Thymus (tissue), 14 donors: ENCODE results near the gene ZFAND2B. TPM values are rescaled to one million over a fixed set of nuclear protein-coding genes. Genes with fewer than 3 reads are reported as not detected.

Experiments
- DNase-seq, 9 donors: peaks; one replicate each; pipeline ENCODE4 v3.0.0-alpha.2; 2013; ENCODE audit warnings: low spot score in 9 of 9, low read depth in 6 of 9, missing footprints in 1 of 9
- H3K27ac ChIP-seq, 2 donors: one replicate each; pipeline ENCODE4 v1.5.1; 2013; ENCODE audit warnings: control low read depth in 1 of 2, low read depth in 1 of 2, low read length in 1 of 2, mild to moderate bottlenecking in 1 of 2, moderate library complexity in 1 of 2
- H3K27me3 ChIP-seq, 2 donors: one replicate each; pipeline ENCODE4 v1.5.1; 2013; ENCODE audit warnings: low read length in 1 of 2; ENCODE audit not compliant: control insufficient read depth in 2 of 2, insufficient read depth in 1 of 2
- H3K36me3 ChIP-seq, 2 donors: one replicate each; pipeline ENCODE4 v1.5.1; 2013; ENCODE audit warnings: low read length in 1 of 2, mild to moderate bottlenecking in 1 of 2, moderate library complexity in 1 of 2; ENCODE audit not compliant: control insufficient read depth in 2 of 2, insufficient read depth in 2 of 2
- H3K4me1 ChIP-seq, 2 donors: one replicate each; pipeline ENCODE4 v1.5.1; 2013; ENCODE audit warnings: low read length in 2 of 2; ENCODE audit not compliant: control insufficient read depth in 2 of 2, insufficient read depth in 2 of 2
- H3K4me3 ChIP-seq, 2 donors: one replicate each; pipeline ENCODE4 v1.5.1; 2013; ENCODE audit warnings: low read length in 2 of 2, control low read depth in 1 of 2, mild to moderate bottlenecking in 1 of 2
- H3K9me3 ChIP-seq, 2 donors: one replicate each; pipeline ENCODE4 v1.5.1; 2013; ENCODE audit warnings: low read length in 1 of 2, mild to moderate bottlenecking in 1 of 2; ENCODE audit not compliant: control insufficient read depth in 2 of 2, insufficient read depth in 1 of 2
- WGBS: extraction: QIAGEN DNeasy Blood & Tissue Kit; methylation state at CpG from one replicate; pipeline ENCODE4 v1.1.7; 2013; 5-methylcytosine and 5-hydroxymethylcytosine counted together
- long read RNA-seq, 10 donors: transcript quantifications; one replicate each; lab custom pipeline, GENCODE V29; 2026
- polyA plus RNA-seq: library from polyadenylated mRNA; stranded (reverse); fragments of 200-250 nt; gene quantifications from one replicate; pipeline ENCODE4 v1.2.3, GENCODE V29; 2013
- total RNA-seq: library from RNA; stranded (reverse); fragments of 120-200 nt; gene quantifications from one replicate; pipeline ENCODE4 v1.2.4, GENCODE V29; 2013
- donor health status: healthy.

The ZFAND2B gene, protein sequence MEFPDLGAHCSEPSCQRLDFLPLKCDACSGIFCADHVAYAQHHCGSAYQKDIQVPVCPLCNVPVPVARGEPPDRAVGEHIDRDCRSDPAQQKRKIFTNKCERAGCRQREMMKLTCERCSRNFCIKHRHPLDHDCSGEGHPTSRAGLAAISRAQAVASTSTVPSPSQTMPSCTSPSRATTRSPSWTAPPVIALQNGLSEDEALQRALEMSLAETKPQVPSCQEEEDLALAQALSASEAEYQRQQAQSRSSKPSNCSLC
- total RNA-seq (57.8 TPM), polyA plus RNA-seq (59.0 TPM)
- long read RNA-seq, donor 1, partial matches to known transcripts, result 0 of 1 reads
- long read RNA-seq, donor 1, other reads (novel, unspliced or antisense), result 0 of 1 reads
- long read RNA-seq, donor 2, transcript ZFAND2B-212 (10 exons, 1,199 nt), result major isoform, 13 of 57 reads
- long read RNA-seq, donor 2, transcript ZFAND2B-201 (9 exons, 1,314 nt), result minor isoform, 11 of 57 reads
- long read RNA-seq, donor 2, partial matches to known transcripts, result 23 of 57 reads
- long read RNA-seq, donor 2, other reads (novel, unspliced or antisense), result 0 of 57 reads
- long read RNA-seq, donor 3, transcript ZFAND2B-201 (9 exons, 1,314 nt), result major isoform, 8 of 25 reads
- long read RNA-seq, donor 3, transcript ZFAND2B-212 (10 exons, 1,199 nt), result minor isoform, 5 of 25 reads
- long read RNA-seq, donor 3, transcript ZFAND2B-208 (5 exons, 2,021 nt), result minor isoform, 5 of 25 reads
- long read RNA-seq, donor 3, partial matches to known transcripts, result 0 of 25 reads
- long read RNA-seq, donor 3, other reads (novel, unspliced or antisense), result 0 of 25 reads
- long read RNA-seq, donor 4, partial matches to known transcripts, result 0 of 5 reads
- long read RNA-seq, donor 4, other reads (novel, unspliced or antisense), result 0 of 5 reads
- long read RNA-seq, donor 5, transcript ZFAND2B-212 (10 exons, 1,199 nt), result major isoform, 10 of 31 reads
- long read RNA-seq, donor 5, transcript ZFAND2B-208 (5 exons, 2,021 nt), result minor isoform, 6 of 31 reads
- long read RNA-seq, donor 5, transcript ZFAND2B-201 (9 exons, 1,314 nt), result minor isoform, 6 of 31 reads
- long read RNA-seq, donor 5, partial matches to known transcripts, result 0 of 31 reads
- long read RNA-seq, donor 5, other reads (novel, unspliced or antisense), result 0 of 31 reads
- long read RNA-seq, donor 6, transcript ZFAND2B-212 (10 exons, 1,199 nt), result major isoform, 5 of 13 reads
- long read RNA-seq, donor 6, partial matches to known transcripts, result 0 of 13 reads
- long read RNA-seq, donor 6, other reads (novel, unspliced or antisense), result 0 of 13 reads
- long read RNA-seq, donor 7, partial matches to known transcripts, result 0 of 15 reads
- long read RNA-seq, donor 7, other reads (novel, unspliced or antisense), result 0 of 15 reads
- long read RNA-seq, donor 8, partial matches to known transcripts, result 0 of 11 reads
- long read RNA-seq, donor 8, other reads (novel, unspliced or antisense), result 0 of 11 reads
- long read RNA-seq, donor 9, partial matches to known transcripts, result 0 of 8 reads
- long read RNA-seq, donor 9, other reads (novel, unspliced or antisense), result 0 of 8 reads
- long read RNA-seq, donor 10, partial matches to known transcripts, result 5 of 21 reads
- long read RNA-seq, donor 10, other reads (novel, unspliced or antisense), result 0 of 21 reads

DNA sequence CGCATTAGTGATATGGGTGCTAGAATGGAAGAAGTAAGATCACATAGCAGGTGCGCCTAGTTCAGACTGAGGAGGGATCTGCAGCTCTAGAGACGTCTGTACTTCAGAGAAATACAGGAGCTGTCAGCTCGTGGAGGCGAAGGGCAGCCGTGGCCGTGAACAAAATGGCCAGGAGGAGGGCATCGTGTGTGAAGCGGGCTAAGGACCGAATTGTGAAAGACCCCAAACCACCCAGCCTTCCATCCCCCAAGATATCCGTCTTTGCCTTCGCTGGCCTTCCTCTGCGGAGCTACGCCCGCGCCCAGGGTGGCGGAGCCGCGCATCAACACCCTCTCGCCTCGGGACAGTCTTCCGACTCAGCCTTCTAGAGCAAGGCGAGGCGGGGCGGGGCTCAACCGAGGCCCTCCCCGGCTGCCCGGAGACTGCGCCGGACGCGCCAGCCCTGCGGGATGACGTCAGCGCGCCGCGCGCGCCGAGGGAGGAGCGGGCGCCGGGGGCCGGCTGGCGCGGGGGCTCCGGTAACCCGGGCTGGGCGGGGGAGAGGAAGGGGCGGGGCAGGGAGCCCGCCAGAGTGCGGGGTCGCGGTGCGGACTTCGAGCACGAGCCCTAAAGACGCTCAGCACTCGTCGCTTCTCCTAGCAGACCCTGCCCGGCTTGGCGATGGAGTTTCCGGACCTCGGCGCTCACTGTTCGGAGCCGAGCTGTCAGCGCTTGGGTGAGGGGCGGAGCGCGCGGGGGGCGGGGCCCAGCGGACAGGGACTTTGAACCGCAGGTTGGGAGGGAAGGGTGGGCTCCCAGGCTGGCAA is at the start of gene ZFAND2B:
Gene ZFAND2B, plus strand, starts transcription at position 455 of the 806 bp plus-strand sequence. Its CDS starts 206 bp downstream, at position 661.
- peak within 1 kb of the TSS; percentile 92 to 97 for H3K27ac ChIP-seq
- peaks cover 6 to 49% of the 10 kb centered on the region in 2 donors for H3K4me1 ChIP-seq
- peaks cover 0 to 3% of the 10 kb centered on the region in 2 donors for H3K9me3 ChIP-seq
- no peaks in the 10 kb centered on the region for H3K27me3 ChIP-seq
- peak within 1 kb of the TSS; percentile 72 to 76 for H3K4me3 ChIP-seq
- H3K36me3 ChIP-seq, result peaks cover 28 to 34% of the 10 kb centered on the region in 2 donors
- WGBS, result under 1% methylated on average over 76 of the region's 76 CpGs
- DNase-seq, result peak; percentile 81 to 97 (median 93)

DNA sequence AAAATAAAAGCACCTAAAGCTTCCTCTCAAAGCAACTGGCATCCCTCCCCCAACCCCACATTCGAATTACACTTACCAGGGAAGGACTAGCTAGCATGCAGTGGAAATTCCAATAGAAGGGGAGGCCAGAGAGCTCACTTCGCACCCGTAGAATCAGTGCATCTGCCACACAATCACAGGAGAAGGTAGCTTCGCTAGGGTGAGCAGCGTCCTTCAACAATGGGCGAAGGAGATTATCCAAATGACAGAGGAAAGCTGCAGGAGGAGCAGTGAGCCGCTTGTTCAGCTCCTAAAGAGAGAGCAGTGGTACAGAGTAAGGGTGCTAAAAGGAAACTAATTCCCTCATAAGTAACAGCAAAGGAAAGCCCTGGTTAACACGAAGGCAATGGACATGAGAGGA is 49.2 kb upstream of the ZFAND2B start:
- DNase-seq, result no peak
- Histone ChIP-seq H3K27me3 (no peaks in the 10 kb centered on the region), H3K4me1 (peaks cover 8 to 11% of the 10 kb centered on the region in 2 donors), H3K4me3 (no peak overlapping the region), H3K9me3 (no peaks in the 10 kb centered on the region), H3K27ac (no peak overlapping the region), H3K36me3 (peaks cover 8 to 21% of the 10 kb centered on the region in 2 donors)
- WGBS, result 98% methylated on average over 8 of the region's 8 CpGs

DNA sequence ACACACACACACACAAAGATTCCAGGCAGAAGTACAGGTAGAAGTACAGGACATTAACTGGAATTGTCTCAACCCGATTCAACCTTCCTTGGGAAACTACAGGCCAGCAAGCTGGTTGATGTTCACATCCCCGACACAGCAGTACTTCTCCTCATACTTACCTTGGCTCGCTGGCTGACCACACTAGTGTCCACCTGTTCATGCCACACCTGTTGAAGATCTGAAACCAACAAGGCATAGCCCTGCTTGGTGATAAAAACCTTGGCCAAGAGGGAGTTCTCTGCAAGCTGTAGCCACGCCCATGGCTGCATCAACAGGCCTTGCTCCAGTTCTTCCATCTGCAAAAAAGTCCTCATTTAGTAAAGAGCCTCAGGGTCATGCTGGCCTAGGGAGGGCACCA is 48.6 kb upstream of the ZFAND2B start:
- no peaks in the 10 kb centered on the region for H3K27me3 ChIP-seq
- H3K36me3 ChIP-seq, result peaks cover 8 to 21% of the 10 kb centered on the region in 2 donors
- no peak overlapping the region for H3K27ac ChIP-seq
- H3K9me3 ChIP-seq, result no peaks in the 10 kb centered on the region
- no peak overlapping the region for H3K4me3 ChIP-seq
- peaks cover 8 to 11% of the 10 kb centered on the region in 2 donors for H3K4me1 ChIP-seq
- DNase-seq, result no peak
- WGBS, result 99% methylated on average over 4 of the region's 4 CpGs

DNA sequence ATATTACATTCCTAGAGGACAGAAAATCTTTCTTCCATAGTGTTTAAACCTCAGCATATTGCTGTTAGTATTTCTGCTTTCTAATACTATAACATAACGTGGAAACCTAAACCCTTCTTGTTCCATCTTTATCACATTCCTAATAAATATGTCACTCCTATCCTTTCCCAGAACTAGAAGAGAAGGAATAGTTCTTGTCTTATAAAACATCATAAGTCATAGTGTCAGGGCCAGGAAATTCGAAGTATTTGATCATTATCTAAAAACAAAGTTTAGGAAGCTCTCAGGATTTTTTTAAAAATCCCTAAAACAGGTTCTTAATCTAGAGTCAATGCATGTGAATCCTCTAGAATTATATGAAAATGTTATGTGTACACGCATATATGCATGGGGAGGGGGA is 48.0 kb upstream of the ZFAND2B start:
- peaks cover 8 to 17% of the 10 kb centered on the region in 2 donors for H3K36me3 ChIP-seq
- no peaks in the 10 kb centered on the region for H3K9me3 ChIP-seq
- no peak overlapping the region for H3K27ac ChIP-seq
- DNase-seq, result no peak
- H3K4me3 ChIP-seq, result no peak overlapping the region
- H3K4me1 ChIP-seq, result peaks cover 8 to 11% of the 10 kb centered on the region in 2 donors
- H3K27me3 ChIP-seq, result no peaks in the 10 kb centered on the region
- WGBS, result 96% methylated on average over 3 of the region's 3 CpGs

DNA sequence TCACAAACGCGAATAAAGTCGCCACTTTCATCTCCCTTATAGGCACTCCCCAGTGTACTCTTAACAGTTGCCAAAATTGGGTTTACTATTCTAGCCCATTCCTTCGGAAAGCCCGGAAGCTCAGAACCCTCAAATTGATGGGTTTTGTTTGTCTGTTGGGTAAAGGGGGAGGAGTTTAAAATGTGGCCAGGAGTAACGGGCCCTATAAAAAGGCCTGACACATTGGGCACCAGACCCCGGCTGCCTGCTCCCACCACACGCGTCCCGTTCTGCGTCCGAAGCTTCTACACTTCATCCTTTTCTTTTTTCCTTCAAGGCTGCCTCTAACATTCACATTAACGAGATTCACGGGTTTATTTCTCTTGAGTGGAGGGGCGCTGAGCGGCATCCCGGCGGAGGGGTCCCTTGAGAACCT is 46.8 kb upstream of the ZFAND2B start:
- Histone ChIP-seq H3K4me1 (peaks cover 8 to 11% of the 10 kb centered on the region in 2 donors), H3K27me3 (no peaks in the 10 kb centered on the region), H3K27ac (peak overlapping the region in 1 of 2 donors; percentile 58), H3K9me3 (no peaks in the 10 kb centered on the region), H3K4me3 (peak overlapping the region; percentile 70 to 74), H3K36me3 (peaks cover 8 to 12% of the 10 kb centered on the region in 2 donors)
- DNase-seq, result peak in 1 of 9 donors; percentile 12
- 24% methylated on average over 18 of the region's 18 CpGs for WGBS

DNA sequence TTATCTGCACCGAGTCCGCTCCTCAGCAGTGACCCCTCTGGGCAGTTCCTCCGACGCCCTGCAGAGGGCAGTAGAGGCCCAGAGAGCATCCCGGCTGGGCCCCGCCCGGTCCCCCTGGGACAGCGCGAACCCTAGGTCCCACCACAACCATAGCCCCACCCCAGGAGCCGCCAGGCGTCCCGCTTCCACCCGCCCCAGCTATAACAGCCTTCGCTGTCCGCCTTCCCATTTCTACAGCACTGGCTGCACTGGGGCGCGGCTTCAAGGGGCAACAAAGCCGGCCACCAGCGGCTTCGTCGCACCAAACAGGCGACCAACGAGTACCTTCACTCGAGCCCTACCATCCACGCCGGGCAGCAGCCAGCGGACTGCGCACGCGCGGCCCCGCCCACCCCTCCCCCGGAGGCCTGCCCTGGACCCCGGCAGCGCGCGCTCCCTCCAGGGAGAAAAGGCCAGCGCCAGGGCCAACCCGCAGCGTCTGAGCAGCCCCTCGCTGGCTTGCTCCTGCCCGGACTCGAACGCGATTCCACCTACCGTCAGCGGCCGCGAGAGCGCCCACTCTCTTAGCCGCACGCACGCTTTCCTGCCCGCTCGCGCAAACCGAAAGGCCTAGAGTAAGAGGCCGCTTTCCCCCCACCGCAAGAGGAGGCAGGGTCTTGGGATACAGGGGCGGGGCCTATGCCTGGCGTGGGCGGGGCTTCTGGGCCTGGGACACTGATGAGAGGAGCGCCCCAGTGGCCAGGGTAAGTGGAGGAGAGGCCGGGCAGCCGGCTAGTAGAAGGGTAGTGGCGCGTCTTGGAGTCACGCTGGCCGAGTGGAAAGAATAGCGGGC is 46.2 kb upstream of the ZFAND2B start, which contains the start of gene NHEJ1:
Gene NHEJ1, minus strand, starts transcription at position 630 of the 832 bp plus-strand sequence. CDS start 2,453 bp downstream, outside the sequence.
- DNase-seq, result peak; percentile 77 to 95 (median 88)
- Histone ChIP-seq H3K36me3 (peaks cover 8 to 12% of the 10 kb centered on the region in 2 donors), H3K4me1 (peaks cover 8 to 11% of the 10 kb centered on the region in 2 donors), H3K27ac (peak within 1 kb of the TSS; percentile 88 to 92), H3K4me3 (peak within 1 kb of the TSS; percentile 70 to 74), H3K27me3 (no peaks in the 10 kb centered on the region), H3K9me3 (no peaks in the 10 kb centered on the region)
- WGBS, result under 1% methylated on average over 70 of the region's 70 CpGs

DNA sequence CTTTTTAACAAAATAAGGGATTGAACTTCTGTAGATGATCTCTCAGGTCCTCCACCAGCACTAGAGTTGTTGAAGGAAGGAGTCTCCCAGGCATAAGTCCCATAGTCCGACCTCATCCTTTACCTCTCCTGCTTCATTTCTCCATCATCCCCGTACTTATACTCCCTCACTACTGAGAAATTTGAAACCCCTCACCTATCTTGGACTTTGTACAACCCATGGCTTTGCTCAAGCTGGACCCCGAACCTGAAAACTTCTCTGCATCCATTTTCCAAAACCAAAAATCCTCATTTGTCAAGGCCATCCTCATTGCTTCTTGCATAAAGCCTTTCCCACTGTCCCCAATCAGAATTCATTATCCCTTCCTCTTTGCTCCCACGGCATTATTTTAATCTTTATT is 45.5 kb upstream of the ZFAND2B start:
- 80% methylated on average over 4 of the region's 4 CpGs for WGBS
- DNase-seq, result no peak
- H3K4me3 ChIP-seq, result peak overlapping the region; percentile 70 to 74
- no peaks in the 10 kb centered on the region for H3K9me3 ChIP-seq
- H3K36me3 ChIP-seq, result peaks cover 8 to 12% of the 10 kb centered on the region in 2 donors
- no peak overlapping the region for H3K27ac ChIP-seq
- H3K27me3 ChIP-seq, result no peaks in the 10 kb centered on the region
- H3K4me1 ChIP-seq, result peaks cover 8 to 11% of the 10 kb centered on the region in 2 donors
